Activated CD8-positive, alpha-beta memory T cell treated with anti-CD3 and anti-CD28 coated beads, Interleukin-2, amount 10 ng/mL, durations not matched to agents 7 days and 5 days (primary cell): Measurements from ENCODE around the gene CAD. TPM values are rescaled to one million over a fixed set of nuclear protein-coding genes. Genes with fewer than 3 reads are reported as not detected.
A peak's percentile ranks its signal among the peaks of the same experiment; 100 is the strongest.

Source experiments
- ATAC-seq: fragments of 150-1000 bp; cut with Tn5 transposase; one replicate; pipeline ENCODE4 v1.10.0; 2021; ENCODE audit warnings: moderate library complexity
- CTCF ChIA-PET: fragments of 350-600 bp; sonication (Branson Sonifier 250); formaldehyde crosslinking; loops from one replicate; lab custom pipeline; 2021; ENCODE audit warnings: antibody characterized with exemption; lab: Charles Lee
- DNase-seq: peaks from one replicate; pipeline ENCODE4 v3.0.0-alpha.2; 2020
- H3K27ac Mint-ChIP-seq: one replicate; pipeline ENCODE4 v1.8.0; 2021; ENCODE audit warnings: mild to moderate bottlenecking, mixed read lengths
- H3K27me3 Mint-ChIP-seq: one replicate; pipeline ENCODE4 v1.8.0; 2021; ENCODE audit warnings: mixed read lengths
- H3K36me3 Mint-ChIP-seq: one replicate; pipeline ENCODE4 v1.8.0; 2021; ENCODE audit warnings: mild to moderate bottlenecking, mixed read lengths
- H3K4me1 Mint-ChIP-seq: one replicate; pipeline ENCODE4 v1.8.0; 2021; ENCODE audit warnings: mixed read lengths
- H3K4me3 Mint-ChIP-seq: one replicate; pipeline ENCODE4 v1.8.0; 2021; ENCODE audit warnings: mild to moderate bottlenecking, moderate library complexity, mixed read lengths
- H3K9me3 Mint-ChIP-seq: one replicate; pipeline ENCODE4 v1.8.0; 2022; ENCODE audit warnings: low read depth, mixed read lengths
- total RNA-seq, 2 experiments: library from RNA; stranded (reverse); gene quantifications; one replicate each; pipeline ENCODE4 v1.2.3, GENCODE V29; 2021

CAD gene
- total RNA-seq, 2 experiments from 2014 or later: 78.6 to 99.5 TPM

DNA sequence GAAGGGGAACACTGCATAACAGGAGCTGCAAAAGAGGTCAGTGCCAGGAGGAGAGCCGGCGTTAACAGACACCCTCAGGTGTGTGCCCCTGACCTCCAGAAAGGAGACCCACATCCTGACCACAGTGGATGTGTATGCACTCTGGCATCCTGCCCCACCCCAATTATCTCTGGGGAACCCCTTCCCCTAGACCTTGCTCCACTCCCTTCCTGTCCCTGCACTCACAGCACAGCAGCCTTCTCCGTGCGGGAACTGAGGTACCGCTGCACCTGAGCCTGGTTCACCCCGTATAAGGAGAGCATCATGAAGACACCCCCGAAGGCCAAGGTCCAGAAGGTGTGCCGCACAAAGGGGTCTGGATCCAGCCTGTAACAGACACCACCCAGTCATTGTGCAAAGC lies 12.6 kb upstream of the CAD start:
- Mint-ChIP-seq H3K4me3 (no peak overlapping the region), H3K36me3 (peaks cover 9% of the 10 kb centered on the region), H3K4me1 (peaks cover 19% of the 10 kb centered on the region), H3K27me3 (no peaks in the 10 kb centered on the region), H3K9me3 (no peaks in the 10 kb centered on the region), H3K27ac (no peak overlapping the region)
- no peak for DNase-seq
- no peak for ATAC-seq
- CTCF ChIA-PET: no interaction called here

DNA sequence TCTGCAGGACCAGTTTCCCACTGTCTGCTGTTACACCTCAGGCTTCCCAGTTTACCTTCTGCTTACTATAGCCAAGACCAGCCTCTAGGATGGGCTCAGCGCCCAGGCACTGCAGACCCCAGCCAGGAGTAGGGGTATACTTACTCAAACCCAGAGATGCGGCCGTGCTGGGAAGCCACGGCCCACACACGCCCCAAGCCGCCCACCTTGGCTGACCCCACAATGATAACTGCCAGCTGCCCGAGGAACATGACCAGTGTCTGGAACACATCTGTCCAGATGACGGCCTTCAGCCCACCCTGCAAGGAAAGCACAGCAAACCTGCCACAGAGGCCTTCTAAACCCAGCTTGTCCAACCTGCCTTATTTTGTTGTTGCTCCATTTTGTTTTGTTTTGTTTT lies 12.0 kb upstream of the CAD start:
- Mint-ChIP-seq H3K27me3 (no peaks in the 10 kb centered on the region), H3K4me1 (peaks cover 25% of the 10 kb centered on the region), H3K9me3 (no peaks in the 10 kb centered on the region), H3K27ac (no peak overlapping the region), H3K4me3 (no peak overlapping the region), H3K36me3 (peaks cover 7% of the 10 kb centered on the region)
- ATAC-seq (no peak), DNase-seq (no peak)
- CTCF ChIA-PET: interaction anchor here (0.8 kb wide), 1 partner anchor 113 kb away, joined by 3 read pairs; no protein-coding TSS in a partner anchor

DNA sequence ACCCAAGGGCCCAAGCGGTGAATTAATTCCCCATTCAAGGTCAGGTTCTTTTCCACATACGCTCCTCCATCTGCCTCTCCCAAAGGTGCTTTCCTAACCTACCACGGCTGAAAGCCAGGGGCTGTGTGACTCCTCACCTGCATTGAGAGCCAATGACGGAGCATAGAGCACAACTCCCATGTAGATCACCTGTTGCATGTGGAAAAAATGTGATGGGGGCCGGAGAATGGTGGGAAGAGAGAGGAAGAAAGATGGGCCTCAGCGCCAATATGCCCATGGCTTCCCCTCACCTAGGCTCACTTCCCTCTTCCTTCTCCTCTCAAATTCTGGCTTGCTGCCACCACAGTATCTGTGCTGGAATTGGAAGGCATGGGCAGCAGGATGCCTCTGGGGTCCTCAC lies 10.8 kb upstream of the CAD start:
- Mint-ChIP-seq H3K9me3 (no peaks in the 10 kb centered on the region), H3K27ac (no peak overlapping the region), H3K27me3 (no peaks in the 10 kb centered on the region), H3K4me1 (peaks cover 29% of the 10 kb centered on the region), H3K4me3 (no peak overlapping the region), H3K36me3 (peaks cover 7% of the 10 kb centered on the region)
- CTCF ChIA-PET: no interaction called here
- no peak for DNase-seq
- no peak for ATAC-seq

DNA sequence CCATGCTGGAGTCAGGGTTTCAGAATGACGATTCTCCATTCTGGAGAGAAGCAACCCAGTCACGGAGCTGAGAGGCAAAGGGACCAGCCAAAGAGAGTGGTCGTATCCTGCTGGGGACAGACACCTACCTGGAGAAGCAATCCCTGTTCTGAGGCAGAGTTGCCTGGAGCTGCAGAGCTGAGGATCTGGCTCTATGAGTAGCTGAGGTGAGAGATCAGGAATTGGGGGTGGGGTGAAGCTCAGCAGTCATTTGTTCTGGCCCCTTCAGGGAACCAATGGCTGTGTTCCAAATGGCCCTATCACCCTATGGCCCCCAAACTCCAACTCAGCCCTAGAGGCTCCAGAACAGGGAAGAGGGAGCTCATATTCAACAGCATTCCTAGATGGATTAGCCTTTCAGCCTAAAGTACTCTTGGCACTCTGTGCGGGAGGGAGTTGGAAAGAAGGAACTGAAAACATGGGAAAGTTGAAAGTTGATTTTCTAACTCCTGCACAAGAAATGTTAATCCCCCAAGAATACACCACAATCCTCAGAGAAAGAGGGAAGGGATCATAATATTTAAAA lies 8.6 kb upstream of the CAD start:
- Mint-ChIP-seq H3K27me3 (no peaks in the 10 kb centered on the region), H3K9me3 (no peaks in the 10 kb centered on the region), H3K27ac (no peak overlapping the region), H3K4me1 (peaks cover 37% of the 10 kb centered on the region), H3K36me3 (peaks cover 8% of the 10 kb centered on the region), H3K4me3 (no peak overlapping the region)
- ATAC-seq (no peak), DNase-seq (no peak)
- CTCF ChIA-PET: no interaction called here

DNA sequence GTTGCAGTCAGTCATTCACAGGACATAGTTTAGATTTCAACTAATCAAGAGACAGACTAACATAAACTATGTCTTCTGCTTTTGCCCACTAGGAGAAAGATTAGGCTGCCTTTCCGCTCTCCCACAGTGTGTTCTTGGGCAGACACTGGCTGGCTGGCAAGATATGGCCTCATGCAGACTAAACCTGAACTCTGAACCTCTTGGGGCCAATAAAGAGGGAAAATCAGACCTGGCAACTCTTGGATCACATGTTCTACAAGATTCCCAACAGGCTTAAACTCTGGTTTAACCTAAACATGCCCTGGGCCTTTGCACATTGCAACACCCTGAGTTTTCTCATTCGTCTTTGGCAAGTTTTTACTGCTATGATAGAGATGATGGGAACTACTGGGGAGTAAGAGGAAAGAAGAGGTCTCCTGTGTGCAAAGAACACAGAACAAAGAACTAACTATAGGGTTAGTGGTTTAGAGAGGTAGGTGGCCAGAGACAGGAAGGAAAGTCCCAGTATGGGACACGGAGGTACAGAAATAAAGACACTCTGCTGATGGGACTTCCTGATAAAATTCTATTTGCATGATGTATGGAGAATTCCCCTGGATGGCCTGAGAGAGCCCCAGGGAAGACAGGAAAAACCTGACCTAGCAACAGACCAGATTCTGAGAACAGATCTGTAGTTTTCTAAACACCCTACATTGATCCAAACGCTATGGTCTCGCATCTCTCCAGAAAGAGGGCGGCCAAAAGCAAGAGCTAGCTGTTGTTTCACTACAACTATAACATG lies 7.4 kb upstream of the CAD start:
- Mint-ChIP-seq H3K27me3 (no peaks in the 10 kb centered on the region), H3K4me1 (peaks cover 39% of the 10 kb centered on the region), H3K4me3 (peak overlapping the region; percentile 8), H3K27ac (peak overlapping the region; percentile 16), H3K36me3 (peaks cover 12% of the 10 kb centered on the region), H3K9me3 (no peaks in the 10 kb centered on the region)
- DNase-seq (no peak), ATAC-seq (no peak)
- CTCF ChIA-PET: interaction anchor here (0.7 to 2.4 kb wide), 2 partner anchors 70 to 142 kb away, joined by 3 to 9 read pairs; no protein-coding TSS in a partner anchor

DNA sequence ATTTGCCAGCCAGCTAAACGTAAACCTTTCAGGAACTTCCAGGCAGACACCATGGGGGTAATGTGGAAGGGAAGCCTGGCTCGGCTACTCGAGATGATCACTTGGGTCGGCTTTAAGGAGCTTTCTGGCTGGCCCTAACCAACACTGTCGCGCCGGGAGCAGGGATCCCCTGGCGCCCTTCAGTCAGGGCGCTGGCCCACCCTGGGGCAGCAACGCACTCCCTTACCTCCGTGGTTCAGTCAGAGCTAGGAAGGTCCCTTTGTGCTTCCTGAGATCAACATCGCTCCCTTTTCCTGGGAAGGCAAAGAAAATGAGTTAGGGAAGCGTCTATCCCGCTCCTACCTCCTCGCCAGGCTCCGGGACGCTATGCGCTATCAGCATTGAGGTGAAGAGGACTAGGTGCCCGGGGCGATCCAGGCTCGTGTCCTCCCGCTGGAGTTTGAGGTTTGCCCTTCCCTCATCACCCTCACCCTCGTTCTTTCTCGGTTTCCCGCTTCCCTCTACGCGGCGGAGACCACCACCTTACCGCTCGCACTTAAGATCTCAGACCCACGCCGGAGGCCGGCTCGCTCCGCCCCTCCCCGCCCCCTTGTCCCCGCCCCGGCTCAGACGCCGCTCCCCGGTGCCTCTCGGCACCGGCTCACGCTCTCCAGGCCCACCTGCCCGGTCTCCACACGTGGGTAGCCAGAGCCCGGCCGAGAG lies 5.8 kb upstream of the CAD start:
- peak overlapping the region; percentile 87 for H3K27ac Mint-ChIP-seq
- H3K27me3 Mint-ChIP-seq: no peaks in the 10 kb centered on the region
- H3K9me3 Mint-ChIP-seq: no peaks in the 10 kb centered on the region
- peak overlapping the region; percentile 87 for H3K4me3 Mint-ChIP-seq
- peaks cover 39% of the 10 kb centered on the region for H3K4me1 Mint-ChIP-seq
- CTCF ChIA-PET: interaction anchor here (0.6 to 2.4 kb wide), 7 partner anchors 15 to 141 kb away, joined by 3 to 9 read pairs (median 3); partner anchors contain the start of gene PREB
- DNase-seq (no peak), ATAC-seq (no peak)
- peaks cover 15% of the 10 kb centered on the region for H3K36me3 Mint-ChIP-seq

DNA sequence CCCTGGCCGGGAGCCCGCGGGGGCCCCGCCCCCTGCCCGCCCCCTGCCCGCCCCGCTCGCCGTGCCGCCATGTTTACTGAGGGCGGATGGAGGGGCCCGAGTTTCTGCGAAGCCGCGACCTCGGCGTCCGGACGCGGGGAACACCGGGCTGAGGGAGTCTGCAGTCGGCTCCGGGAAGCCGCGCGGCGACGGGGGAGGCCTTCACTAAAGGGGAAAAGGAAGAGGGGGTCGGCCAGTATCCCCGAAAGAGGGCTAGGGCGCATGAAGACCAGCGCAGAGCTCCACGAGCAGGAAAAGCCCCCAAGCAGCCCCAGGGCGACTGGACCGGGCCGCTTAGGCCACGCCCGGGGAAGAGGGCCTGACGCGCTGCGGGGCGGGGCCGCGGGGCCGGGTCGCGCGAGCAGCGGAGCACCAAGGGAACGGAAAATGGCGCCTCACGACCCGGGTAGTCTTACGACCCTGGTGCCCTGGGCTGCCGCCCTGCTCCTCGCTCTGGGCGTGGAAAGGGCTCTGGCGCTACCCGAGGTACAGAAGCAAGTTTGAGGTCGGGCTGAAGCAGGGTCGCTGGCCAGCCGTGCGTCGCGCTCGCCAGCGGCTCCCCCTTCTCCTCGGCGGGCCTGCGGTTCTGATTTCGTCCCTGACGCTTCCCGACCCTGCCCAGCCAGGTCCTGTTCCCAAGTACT lies 5.1 kb upstream of the CAD start, which contains the start of the genes ATRAID and SLC5A6:
ATRAID (plus strand) TSS at position 99 of the 683 bp plus-strand sequence; CDS start at position 427, 328 bp downstream.
SLC5A6 (minus strand) TSS at position 326 of the 683 bp plus-strand sequence. CDS start 4,618 bp downstream, outside the sequence.
- Mint-ChIP-seq H3K9me3 (no peaks in the 10 kb centered on the region), H3K27me3 (no peaks in the 10 kb centered on the region), H3K36me3 (peaks cover 19% of the 10 kb centered on the region), H3K4me3 (peak within 1 kb of the TSS; percentile 87), H3K27ac (peak within 1 kb of the TSS; percentile 99), H3K4me1 (peaks cover 46% of the 10 kb centered on the region)
- DNase-seq: peak; percentile 92
- ATAC-seq: peak; percentile 92
- CTCF ChIA-PET: interaction anchor here (0.6 to 2.4 kb wide), 7 partner anchors 14 to 140 kb away, joined by 3 to 9 read pairs (median 3); partner anchors contain the start of gene PREB

DNA sequence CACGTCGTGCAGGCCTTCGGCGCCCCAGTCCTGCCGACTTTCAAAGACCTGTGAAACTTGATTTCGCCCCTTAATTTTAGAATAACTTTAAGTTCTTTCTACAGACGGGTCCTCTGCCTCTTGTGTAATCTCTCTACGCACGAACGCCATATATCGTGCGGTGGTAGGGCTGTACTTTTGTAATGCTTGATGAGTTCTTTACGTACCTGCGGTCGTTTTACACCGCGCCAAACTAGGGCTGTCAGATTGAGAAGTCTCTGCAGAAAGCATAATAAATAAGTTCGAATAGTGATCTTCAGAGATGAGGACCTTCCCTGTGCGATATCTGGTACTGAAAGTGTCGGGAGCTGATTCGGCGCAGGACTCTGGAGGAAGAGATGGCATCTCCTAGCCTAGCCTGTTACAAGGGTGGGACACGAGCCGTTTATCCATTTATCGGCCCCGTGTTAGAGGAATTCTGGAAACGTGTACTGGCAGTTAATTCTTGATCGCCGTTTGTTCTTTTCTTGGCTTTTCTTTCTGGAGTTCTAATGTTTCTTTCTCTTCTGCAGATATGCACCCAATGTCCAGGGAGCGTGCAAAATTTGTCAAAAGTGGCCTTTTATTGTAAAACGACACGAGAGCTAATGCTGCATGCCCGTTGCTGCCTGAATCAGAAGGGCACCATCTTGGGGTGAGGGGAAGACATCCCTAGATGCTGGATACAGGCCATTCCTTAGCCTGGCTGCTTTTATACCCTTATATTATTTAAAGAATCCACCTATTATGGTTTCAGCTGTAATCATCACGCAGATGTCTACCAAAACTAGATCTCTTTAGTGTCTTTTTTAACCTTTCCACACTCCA lies 4.3 kb upstream of the CAD start:
- no peaks in the 10 kb centered on the region for H3K27me3 Mint-ChIP-seq
- H3K36me3 Mint-ChIP-seq: peaks cover 20% of the 10 kb centered on the region
- peak; percentile 22 for ATAC-seq
- peak; percentile 72 for DNase-seq
- H3K4me3 Mint-ChIP-seq: peak overlapping the region; percentile 87
- H3K9me3 Mint-ChIP-seq: no peaks in the 10 kb centered on the region
- CTCF ChIA-PET: interaction anchor here (0.6 to 1.0 kb wide), 4 partner anchors 13 to 90 kb away, joined by 3 read pairs; no protein-coding TSS in a partner anchor
- H3K4me1 Mint-ChIP-seq: peaks cover 48% of the 10 kb centered on the region
- peak overlapping the region; percentile 99 for H3K27ac Mint-ChIP-seq

DNA sequence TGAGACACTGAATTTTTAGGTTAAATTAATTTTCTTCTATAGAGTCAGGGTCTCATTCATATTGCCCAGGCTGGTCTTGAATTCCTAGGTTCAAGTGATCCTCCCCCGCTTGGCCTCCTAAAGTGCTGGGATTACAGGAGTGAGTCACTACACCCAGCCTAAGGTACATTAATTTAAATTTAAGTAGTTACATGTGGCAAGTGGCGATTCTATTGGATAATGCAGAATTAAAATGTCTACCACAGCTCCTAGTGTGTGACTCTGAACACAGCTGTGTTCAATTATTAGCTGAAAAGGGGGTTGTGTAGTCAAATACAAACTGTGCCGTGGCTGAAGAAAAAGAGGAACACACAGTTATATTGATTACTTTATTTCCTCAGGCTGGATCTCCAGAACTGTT lies 2.2 kb upstream of the CAD start:
- CTCF ChIA-PET: no interaction called here
- Mint-ChIP-seq H3K4me3 (no peak overlapping the region), H3K4me1 (peaks cover 51% of the 10 kb centered on the region)

DNA sequence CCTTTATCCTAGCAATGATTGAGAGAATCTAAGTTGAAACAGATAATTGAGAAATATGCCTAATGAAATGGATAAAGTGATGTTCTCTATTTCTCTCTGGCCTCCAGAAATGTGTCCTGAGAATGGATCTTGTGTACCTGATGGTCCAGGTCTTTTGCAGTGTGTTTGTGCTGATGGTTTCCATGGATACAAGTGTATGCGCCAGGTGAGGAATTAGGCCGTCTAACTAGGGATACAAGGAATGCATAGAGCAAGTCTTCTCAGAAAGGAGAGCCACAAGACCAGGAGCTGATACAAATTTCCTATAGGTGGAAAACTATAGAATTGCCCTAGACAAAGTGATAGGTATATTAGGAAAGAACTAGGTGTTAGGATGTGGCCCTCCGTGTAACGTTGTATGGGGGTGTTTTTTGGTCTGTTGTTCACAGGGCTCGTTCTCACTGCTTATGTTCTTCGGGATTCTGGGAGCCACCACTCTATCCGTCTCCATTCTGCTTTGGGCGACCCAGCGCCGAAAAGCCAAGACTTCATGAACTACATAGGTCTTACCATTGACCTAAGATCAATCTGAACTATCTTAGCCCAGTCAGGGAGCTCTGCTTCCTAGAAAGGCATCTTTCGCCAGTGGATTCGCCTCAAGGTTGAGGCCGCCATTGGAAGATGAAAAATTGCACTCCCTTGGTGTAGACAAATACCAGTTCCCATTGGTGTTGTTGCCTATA lies 592 bp upstream of the CAD start:
- peaks cover 42% of the 10 kb centered on the region for H3K36me3 Mint-ChIP-seq
- CTCF ChIA-PET: interaction anchor here (1.1 to 1.7 kb wide), 2 partner anchors 87 to 146 kb away, joined by 4 to 5 read pairs; no protein-coding TSS in a partner anchor
- H3K9me3 Mint-ChIP-seq: no peaks in the 10 kb centered on the region
- ATAC-seq: no peak
- DNase-seq: no peak
- peak overlapping the region; percentile 94 for H3K4me3 Mint-ChIP-seq
- no peaks in the 10 kb centered on the region for H3K27me3 Mint-ChIP-seq
- H3K27ac Mint-ChIP-seq: peak overlapping the region; percentile 91
- peaks cover 51% of the 10 kb centered on the region for H3K4me1 Mint-ChIP-seq

More for the DNA sequence above, 2.2 kb upstream of the CAD start:
- DNase-seq (no peak), ATAC-seq (no peak)
- Mint-ChIP-seq H3K9me3 (no peaks in the 10 kb centered on the region), H3K36me3 (peaks cover 32% of the 10 kb centered on the region), H3K27ac (no peak overlapping the region), H3K27me3 (no peaks in the 10 kb centered on the region)

DNA sequence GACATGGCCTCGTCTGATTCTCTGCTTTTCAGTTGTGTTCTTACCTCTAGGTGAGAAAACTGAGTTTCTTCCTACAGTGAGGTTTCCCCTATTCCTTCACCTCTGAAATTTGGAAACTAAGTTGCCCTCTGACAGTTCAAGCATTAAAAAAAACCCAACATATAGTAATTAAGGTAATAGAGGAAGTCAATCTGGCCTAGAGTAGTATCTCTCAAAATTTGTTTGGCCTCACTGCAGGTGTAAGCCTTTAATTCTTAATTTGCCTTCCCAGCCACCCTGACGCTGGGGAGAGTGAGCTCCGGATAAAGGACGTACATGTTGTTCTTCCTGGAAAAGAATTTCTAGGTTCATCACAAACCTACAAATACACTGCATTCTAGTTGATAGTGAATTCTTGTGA lies 1.4 kb downstream of the CAD start:
- H3K4me1 Mint-ChIP-seq: peaks cover 45% of the 10 kb centered on the region
- H3K36me3 Mint-ChIP-seq: peaks cover 52% of the 10 kb centered on the region
- ATAC-seq: no peak
- DNase-seq: no peak
- no peaks in the 10 kb centered on the region for H3K9me3 Mint-ChIP-seq
- CTCF ChIA-PET: interaction anchor here (1.1 to 1.7 kb wide), 3 partner anchors 49 to 257 kb away, joined by 3 to 5 read pairs (median 5); no protein-coding TSS in a partner anchor
- no peaks in the 10 kb centered on the region for H3K27me3 Mint-ChIP-seq
- H3K27ac Mint-ChIP-seq: peak overlapping the region; percentile 91
- H3K4me3 Mint-ChIP-seq: peak overlapping the region; percentile 94
